Ishikawa (cell line): ENCODE measurements around the gene ICOS.

Experiments used
- CEBPB ChIP-seq: IDR thresholded peaks from 2 replicates; pipeline ENCODE4 v1.6.1; 2012
- CREB1 ChIP-seq: IDR thresholded peaks from 2 replicates; pipeline ENCODE4 v1.6.1; 2012; ENCODE audit warnings: low read depth
- EGR1 ChIP-seq: IDR thresholded peaks from 2 replicates; pipeline ENCODE4 v1.6.1; 2012
- EP300 ChIP-seq: IDR thresholded peaks from 2 replicates; pipeline ENCODE4 v1.6.1; 2012; ENCODE audit warnings: borderline replicate concordance
- FOXM1 ChIP-seq: IDR thresholded peaks from 2 replicates; pipeline ENCODE4 v1.6.1; 2012; ENCODE audit warnings: low read depth, borderline replicate concordance
- MAX ChIP-seq: IDR thresholded peaks from 2 replicates; pipeline ENCODE4 v1.6.1; 2012
- RAD21 ChIP-seq: IDR thresholded peaks from 2 replicates; pipeline ENCODE4 v1.6.1; 2012; ENCODE audit warnings: low read depth
- REST ChIP-seq: IDR thresholded peaks from 2 replicates; pipeline ENCODE4 v1.6.1; 2012; ENCODE audit warnings: low read depth, mild to moderate bottlenecking
- TAF1 ChIP-seq: IDR thresholded peaks from 2 replicates; pipeline ENCODE4 v1.6.1; 2012; ENCODE audit warnings: low read depth, mild to moderate bottlenecking
- TCF12 ChIP-seq: IDR thresholded peaks from 2 replicates; pipeline ENCODE4 v1.6.1; 2012; ENCODE audit warnings: low read depth
- TEAD4 ChIP-seq: IDR thresholded peaks from 2 replicates; pipeline ENCODE4 v1.6.1; 2012
- USF1 ChIP-seq: IDR thresholded peaks from 2 replicates; pipeline ENCODE4 v1.6.1; 2012
- YY1 ChIP-seq: IDR thresholded peaks from 2 replicates; pipeline ENCODE4 v1.6.1; 2012; ENCODE audit warnings: low read depth
- ZBTB7A ChIP-seq: IDR thresholded peaks from 2 replicates; pipeline ENCODE4 v1.6.1; 2012; ENCODE audit warnings: low read depth

GRCh38 chr2:204010628-204011560 is 74.3 kb downstream of the ICOS start:
- TF ChIP-seq EGR1: no peak
- no peak for TF ChIP-seq FOXM1
- no peak for TF ChIP-seq CEBPB
- TF ChIP-seq RAD21: no peak
- TF ChIP-seq EP300: no peak
- TF ChIP-seq MAX: no peak
- no peak for TF ChIP-seq CREB1
- TF ChIP-seq TEAD4: no peak
- no peak for TF ChIP-seq USF1
- TF ChIP-seq REST: no peak
- no peak for TF ChIP-seq YY1
- TF ChIP-seq TAF1: no peak
- TF ChIP-seq TCF12: no peak
- TF ChIP-seq ZBTB7A: no peak
